B cell (primary cell): ENCODE measurements around the gene SH3BGR.

ENCODE experiments used
- CTCF ChIP-seq: fragments of 200-600 bp; IDR thresholded peaks from one replicate; pipeline ENCODE4 v1.8.0; 2022; ENCODE audit warnings: antibody characterized with exemption, mild to moderate bottlenecking
- EZH2 ChIP-seq: IDR thresholded peaks from 2 replicates; pipeline ENCODE4 v1.6.1; 2012; ENCODE audit warnings: borderline replicate concordance, low read depth, mild to moderate bottlenecking, moderate library complexity, low read length; ENCODE audit not compliant: insufficient read depth, poor library complexity, severe bottlenecking

GRCh38 chr21:39480271-39480670 is 28.5 kb downstream of the SH3BGR start:
- TF ChIP-seq EZH2 (no peak), CTCF (no peak)
